Measurements from ENCODE around the gene GJC2.
"Not testable (repeated sequence)": the region's sequence is repeated elsewhere in the genome, so short reads cannot be mapped to it uniquely, and the experiment has no call there.

GJC2 gene

DNA sequence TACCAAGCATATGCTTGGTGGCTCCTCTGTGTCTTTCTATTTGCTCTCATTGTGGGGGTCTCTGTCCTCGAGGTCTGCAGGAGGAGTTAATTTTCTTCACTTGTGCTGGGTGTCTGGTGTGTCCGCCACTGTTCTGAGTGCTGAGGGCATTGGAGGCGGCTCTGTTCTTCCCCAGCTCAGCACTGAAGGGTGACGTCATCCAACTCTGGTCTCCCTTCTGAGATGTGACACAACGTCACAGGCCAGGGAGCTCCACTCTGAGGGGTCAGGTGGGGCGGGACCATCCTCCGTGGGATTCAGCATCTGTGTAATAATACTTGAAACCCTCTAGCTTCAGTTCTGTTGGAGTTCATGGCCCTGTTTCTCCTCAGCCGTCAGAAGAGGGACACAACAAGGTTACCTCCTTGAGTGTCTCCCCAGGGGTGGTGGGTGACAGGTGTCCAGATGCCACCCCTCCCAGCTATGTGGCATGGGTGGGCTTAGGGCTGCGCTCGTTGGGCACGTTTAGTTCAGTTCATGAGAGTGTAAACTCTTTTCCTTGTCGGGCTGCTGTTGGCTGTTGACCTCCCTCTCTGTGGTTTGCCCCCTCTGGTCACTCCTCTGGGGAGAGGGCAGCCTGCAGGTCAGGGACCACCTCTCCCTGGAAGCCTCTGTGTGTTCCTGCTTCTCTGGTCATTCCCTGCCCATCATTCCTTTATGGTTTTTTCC is 19.0 kb downstream of the GJC2 start:
- Mint-ChIP-seq H3K27me3 (no peaks in the 10 kb centered on the region), H3K4me3 (no peak overlapping the region), H3K36me3 (peaks cover 4% of the 10 kb centered on the region), H3K4me1 (peaks cover 36% of the 10 kb centered on the region), H3K27ac (peak overlapping the region; percentile 41), H3K9me3 (no peaks in the 10 kb centered on the region)

GRCh38 chr1:228169345-228169744 is 19.6 kb downstream of the GJC2 start:
- no peak overlapping the region for H3K4me3 Mint-ChIP-seq
- H3K9me3 Mint-ChIP-seq: no peaks in the 10 kb centered on the region
- H3K4me1 Mint-ChIP-seq: peaks cover 30% of the 10 kb centered on the region
- H3K27me3 Mint-ChIP-seq: no peaks in the 10 kb centered on the region
- peaks cover 4% of the 10 kb centered on the region for H3K36me3 Mint-ChIP-seq
- H3K27ac Mint-ChIP-seq: no peak overlapping the region

DNA sequence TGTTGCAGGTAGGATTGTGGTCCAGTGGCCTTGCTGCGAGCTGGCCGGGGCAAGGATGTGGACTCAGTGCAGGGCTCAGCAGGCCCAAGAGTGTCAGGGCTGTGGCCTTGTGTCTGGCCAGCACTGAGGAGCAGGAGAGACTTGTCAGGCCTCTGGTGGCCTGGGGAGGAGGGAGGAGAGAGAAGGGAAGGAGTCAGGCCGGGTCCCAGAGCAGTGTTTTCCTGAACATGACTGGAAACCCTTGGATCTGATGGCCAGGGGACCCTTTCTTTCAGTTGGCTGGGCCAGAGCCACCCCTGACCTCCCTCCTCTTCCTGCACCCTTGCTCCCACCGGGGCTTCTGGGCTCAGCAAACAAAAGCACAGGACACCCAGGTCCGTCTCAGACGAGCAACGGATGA is 20.9 kb downstream of the GJC2 start:
- Mint-ChIP-seq H3K27ac (no peak overlapping the region), H3K4me3 (no peak overlapping the region), H3K4me1 (peaks cover 21% of the 10 kb centered on the region), H3K27me3 (no peaks in the 10 kb centered on the region), H3K9me3 (no peaks in the 10 kb centered on the region), H3K36me3 (peaks cover 4% of the 10 kb centered on the region)

GRCh38 chr1:228171221-228171891 is 21.6 kb downstream of the GJC2 start:
- Mint-ChIP-seq H3K4me3 (no peak overlapping the region), H3K27me3 (no peaks in the 10 kb centered on the region), H3K4me1 (peaks cover 21% of the 10 kb centered on the region), H3K36me3 (peaks cover 4% of the 10 kb centered on the region), H3K9me3 (no peaks in the 10 kb centered on the region), H3K27ac (no peak overlapping the region)

GRCh38 chr1:228172591-228173527 is 23.1 kb downstream of the GJC2 start:
- Mint-ChIP-seq H3K4me3 (no peak overlapping the region), H3K36me3 (peaks cover 3% of the 10 kb centered on the region), H3K27me3 (no peaks in the 10 kb centered on the region), H3K4me1 (peaks cover 11% of the 10 kb centered on the region), H3K27ac (peak overlapping the region; percentile 41), H3K9me3 (no peaks in the 10 kb centered on the region)

- not testable (repeated sequence) for H3K4me3 Mint-ChIP-seq, H3K36me3 Mint-ChIP-seq, H3K27ac Mint-ChIP-seq, H3K27me3 Mint-ChIP-seq, H3K9me3 Mint-ChIP-seq
- peaks cover 13% of the 10 kb centered on the region for H3K4me1 Mint-ChIP-seq
These were observed 24.1 kb downstream of the GJC2 start for GRCh38 chr1:228173528-228174481.

DNA sequence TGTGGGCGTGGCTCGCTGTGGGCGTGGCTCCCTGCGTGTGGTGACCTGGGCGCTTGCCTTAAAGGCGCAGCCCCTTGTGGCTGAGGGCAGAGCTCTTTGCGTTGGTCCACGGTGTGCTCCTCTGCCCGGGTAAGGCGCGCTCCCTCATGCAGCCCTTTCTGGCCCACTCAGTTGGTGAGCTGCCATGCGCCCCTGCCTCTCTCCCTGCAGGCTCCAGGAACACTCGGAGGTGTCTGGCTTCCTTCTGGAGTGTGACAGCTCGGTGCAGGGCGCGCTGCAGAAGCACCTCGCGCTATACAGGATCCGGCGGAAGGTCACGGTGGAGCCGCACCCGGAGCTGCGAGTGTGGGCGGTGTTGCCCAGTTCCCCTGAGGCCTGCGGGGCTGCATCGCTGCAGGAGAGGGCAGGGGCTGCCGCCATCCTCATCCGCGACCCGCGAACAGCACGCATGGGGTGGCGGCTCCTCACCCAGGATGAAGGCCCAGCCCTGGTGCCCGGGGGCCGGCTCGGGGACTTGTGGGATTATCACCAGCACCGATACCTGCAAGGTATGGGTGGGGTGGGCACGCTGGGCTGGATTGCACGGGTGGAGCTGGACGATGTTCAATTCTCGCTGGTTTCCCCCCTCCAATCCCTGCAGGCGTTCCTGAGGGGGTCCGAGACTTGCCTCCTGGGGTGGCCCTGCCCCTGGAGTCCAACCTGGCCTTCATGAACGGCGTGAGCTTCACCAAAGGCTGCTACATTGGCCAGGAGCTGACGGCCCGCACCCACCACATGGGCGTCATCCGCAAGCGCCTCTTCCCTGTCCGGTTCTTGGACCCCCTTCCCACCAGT is 25.0 kb downstream of the GJC2 start:
- Mint-ChIP-seq H3K9me3 (no peaks in the 10 kb centered on the region), H3K4me3 (no peak overlapping the region), H3K27me3 (no peaks in the 10 kb centered on the region), H3K27ac (no peak overlapping the region), H3K36me3 (peaks cover 2% of the 10 kb centered on the region), H3K4me1 (peaks cover 14% of the 10 kb centered on the region)

- Mint-ChIP-seq H3K4me3 (no peak overlapping the region), H3K36me3 (peaks cover 2% of the 10 kb centered on the region), H3K27ac (no peak overlapping the region), H3K27me3 (no peaks in the 10 kb centered on the region), H3K9me3 (no peaks in the 10 kb centered on the region), H3K4me1 (peaks cover 11% of the 10 kb centered on the region)
These were observed 25.7 kb downstream of the GJC2 start for GRCh38 chr1:228175316-228176023.

DNA sequence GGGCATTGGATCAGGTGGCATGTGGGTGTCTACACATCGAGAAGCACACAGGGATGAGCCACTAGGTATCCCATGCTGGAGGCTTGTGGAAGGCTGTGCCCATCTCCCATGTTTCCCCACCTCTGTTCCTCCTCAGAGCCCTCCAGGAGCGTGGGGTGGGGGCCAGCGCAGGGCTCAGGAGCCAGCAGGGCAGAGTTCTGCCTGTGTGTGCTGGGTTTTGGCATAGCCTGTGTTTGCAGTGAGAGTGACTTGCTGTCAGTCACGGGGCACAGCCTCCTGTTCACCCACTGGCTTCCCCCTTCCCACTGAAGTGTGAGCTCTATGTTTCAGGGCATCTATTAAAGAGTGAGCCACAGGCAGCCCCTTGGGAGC is 26.3 kb downstream of the GJC2 start:
- Mint-ChIP-seq H3K9me3 (no peaks in the 10 kb centered on the region), H3K4me3 (no peak overlapping the region), H3K4me1 (peaks cover 9% of the 10 kb centered on the region), H3K27me3 (no peaks in the 10 kb centered on the region), H3K27ac (no peak overlapping the region), H3K36me3 (peaks cover 2% of the 10 kb centered on the region)

DNA sequence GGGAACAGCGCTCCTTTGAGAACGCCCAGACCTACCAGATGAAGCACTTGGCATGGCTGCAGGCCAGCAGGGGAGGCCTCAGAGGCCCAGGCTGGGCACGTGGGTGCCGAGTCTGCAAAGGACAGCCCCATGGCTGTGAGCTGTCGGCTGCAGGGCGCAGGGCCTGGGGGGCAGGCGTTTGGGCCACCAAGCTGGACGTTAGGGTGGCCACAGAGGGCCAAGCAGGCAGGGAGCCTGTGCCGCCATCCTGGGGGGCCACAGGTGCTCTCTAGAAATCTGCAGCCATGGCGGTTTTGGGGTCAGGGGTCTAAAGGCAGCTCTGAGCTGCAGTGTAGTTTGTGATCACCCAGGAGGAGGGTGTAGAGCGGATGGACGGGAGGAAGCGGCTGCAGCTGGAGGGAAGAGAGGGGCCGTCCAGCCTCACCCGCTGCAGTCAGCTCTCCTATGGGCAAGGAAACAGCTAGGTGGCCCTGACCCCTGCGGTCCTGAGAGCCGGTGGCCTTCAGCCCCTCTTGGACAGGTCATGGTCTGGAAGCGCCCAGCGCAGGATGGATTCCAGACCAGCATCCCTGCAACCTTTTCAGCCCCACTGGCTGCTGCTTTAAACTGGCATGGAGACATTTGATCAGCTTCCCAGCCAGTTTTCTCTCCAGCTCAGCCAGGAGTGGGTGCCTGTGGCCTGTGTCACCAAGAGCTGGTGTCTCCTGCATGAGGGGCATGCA is 26.9 kb downstream of the GJC2 start:
- no peak overlapping the region for H3K27ac Mint-ChIP-seq
- no peaks in the 10 kb centered on the region for H3K27me3 Mint-ChIP-seq

DNA sequence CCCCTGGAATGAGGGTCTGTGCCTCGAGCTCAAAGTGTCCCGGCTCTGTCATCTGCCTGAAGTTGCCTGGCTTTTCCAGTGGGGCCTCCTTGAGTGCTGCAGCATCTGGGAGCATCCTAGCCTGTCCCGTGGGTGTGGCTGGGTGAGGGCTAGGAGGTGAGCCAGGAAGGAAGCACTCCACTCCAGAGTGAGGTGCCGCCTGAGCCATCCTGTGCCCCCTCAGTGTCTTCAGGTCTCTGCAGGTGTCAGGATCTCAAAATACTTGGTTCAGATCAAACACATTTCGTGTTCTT is 27.4 kb downstream of the GJC2 start:
- peaks cover 2% of the 10 kb centered on the region for H3K36me3 Mint-ChIP-seq
- no peaks in the 10 kb centered on the region for H3K9me3 Mint-ChIP-seq
- H3K4me3 Mint-ChIP-seq: no peak overlapping the region
- peaks cover 9% of the 10 kb centered on the region for H3K4me1 Mint-ChIP-seq
- H3K27me3 Mint-ChIP-seq: no peaks in the 10 kb centered on the region
- no peak overlapping the region for H3K27ac Mint-ChIP-seq

More for the DNA sequence above, 26.9 kb downstream of the GJC2 start:
- H3K9me3 Mint-ChIP-seq: no peaks in the 10 kb centered on the region
- peaks cover 2% of the 10 kb centered on the region for H3K36me3 Mint-ChIP-seq
- no peak overlapping the region for H3K4me3 Mint-ChIP-seq
- peaks cover 9% of the 10 kb centered on the region for H3K4me1 Mint-ChIP-seq

GRCh38 chr1:228177721-228178710 is 28.3 kb downstream of the GJC2 start:
- H3K9me3 Mint-ChIP-seq: no peaks in the 10 kb centered on the region
- no peak overlapping the region for H3K4me3 Mint-ChIP-seq
- no peaks in the 10 kb centered on the region for H3K27me3 Mint-ChIP-seq
- peaks cover 9% of the 10 kb centered on the region for H3K4me1 Mint-ChIP-seq
- no peaks in the 10 kb centered on the region for H3K36me3 Mint-ChIP-seq
- no peak overlapping the region for H3K27ac Mint-ChIP-seq
